GM12878 (cell line): ENCODE results near the gene CRIM1. TPM values are rescaled to one million over a fixed set of nuclear protein-coding genes. Genes with fewer than 3 reads are reported as not detected.

ENCODE experiments used
- ATAC-seq: fragments of 200-7000 bp; cut with Tn5 transposase; 3 replicates; pipeline ENCODE4 v1.9.1; 2020; ENCODE audit warnings: mild to moderate bottlenecking, moderate library complexity
- BruUV-seq: library from RNA; stranded (reverse); fragments of 400-500 nt; replicated peaks from 2 replicates; lab custom pipeline; 2021; lab: Mats Ljungman, UMichigan
- CTCF ChIA-PET: fragments of 300-600 bp; sonication (Branson Sonifier 250); formaldehyde crosslinking; extraction: SDS; loops from one replicate; lab custom pipeline; 2021; ENCODE audit warnings: inconsistent platforms; lab: Yijun Ruan, JAX
- POLR2A ChIA-PET: fragments of 350-600 bp; formaldehyde crosslinking; extraction: SDS; loops from one replicate; lab custom pipeline; 2021; ENCODE audit warnings: inconsistent platforms; lab: Charles Lee
- RAD21 ChIA-PET: fragments of 300-600 bp; sonication (Branson Sonifier 250); formaldehyde crosslinking; loops from one replicate; lab custom pipeline; 2023; ENCODE audit warnings: antibody characterized with exemption; ENCODE audit not compliant: unreplicated experiment; lab: Charles Lee
- SMC1A ChIA-PET: fragments of 300-600 bp; sonication (Branson Sonifier 250); formaldehyde crosslinking; loops from one replicate; lab custom pipeline; 2023; ENCODE audit not compliant: unreplicated experiment, uncharacterized antibody; lab: Charles Lee
- DNase-seq: peaks from one replicate; pipeline ENCODE4 v3.0.0-alpha.2; 2011; ENCODE audit warnings: low read depth, low spot score
- FAIRE-seq: peaks from 3 replicates; lab custom pipeline; 2011; peaks lifted over from hg19 to GRCh38; lab: Jason Lieb, UNC
- H2AFZ ChIP-seq: 2 replicates; pipeline ENCODE4 v1.6.0; 2011; ENCODE audit warnings: low read depth, low read length, control low read depth; ENCODE audit not compliant: control insufficient read depth
- H3K27ac ChIP-seq: 2 replicates; pipeline ENCODE4 v1.5.1; 2011; ENCODE audit warnings: control low read depth; ENCODE audit not compliant: control insufficient read depth, insufficient read depth
- H3K27me3 ChIP-seq, 2 experiments: replicated peaks in 1 of 2; 2 replicates each; pipeline versions ENCODE4 v1.6.0 to v1.6.1; 2011; ENCODE audit warnings: low read length in 1 of 2; ENCODE audit not compliant: control insufficient read depth in 2 of 2, insufficient read depth in 2 of 2
- H3K36me3 ChIP-seq, 2 experiments: 2 replicates each; pipeline ENCODE4 v1.5.1; 2011; ENCODE audit warnings: low read length in 1 of 2; ENCODE audit not compliant: control insufficient read depth in 2 of 2, insufficient read depth in 2 of 2
- H3K4me1 ChIP-seq: 2 replicates; pipeline ENCODE4 v1.6.1; 2011; ENCODE audit warnings: mild to moderate bottlenecking, low read length, moderate library complexity, mixed read lengths; ENCODE audit not compliant: control insufficient read depth, insufficient read depth
- H3K4me2 ChIP-seq: 2 replicates; pipeline ENCODE4 v1.6.0; 2011; ENCODE audit warnings: control low read depth; ENCODE audit not compliant: control insufficient read depth, insufficient read depth
- H3K4me3 ChIP-seq: fragments of 200-600 bp; sonication (generic); 2 replicates; pipeline ENCODE4 v1.5.1; 2016
- H3K79me2 ChIP-seq: 2 replicates; pipeline ENCODE4 v1.6.0; 2011; ENCODE audit warnings: low read length; ENCODE audit not compliant: control insufficient read depth, insufficient read depth
- H3K9ac ChIP-seq: 2 replicates; pipeline ENCODE4 v1.8.0; 2011; ENCODE audit warnings: low read length, control low read depth, mixed read lengths; ENCODE audit not compliant: control insufficient read depth, insufficient read depth
- H3K9me3 ChIP-seq: replicated peaks from 3 replicates; pipeline ENCODE4 v1.5.1; 2011; ENCODE audit warnings: mild to moderate bottlenecking, low read length; ENCODE audit not compliant: control insufficient read depth, insufficient read depth
- H4K20me1 ChIP-seq: 2 replicates; pipeline ENCODE4 v1.6.0; 2011; ENCODE audit not compliant: control insufficient read depth, insufficient read depth
- CBX3 ChIP-seq: fragments of 200-600 bp; sonication (generic); IDR thresholded peaks from 2 replicates; pipeline ENCODE4 v1.6.1; 2016; ENCODE audit warnings: low read depth, borderline replicate concordance
- CHD2 ChIP-seq: IDR thresholded peaks from 2 replicates; pipeline ENCODE4 v1.6.1; 2011; ENCODE audit warnings: low read depth, low read length, improper control_type of control experiment, borderline replicate concordance
- CHD4 ChIP-seq: fragments of 200-600 bp; sonication (generic); IDR thresholded peaks from 2 replicates; pipeline ENCODE4 v1.6.1; 2016; ENCODE audit warnings: mild to moderate bottlenecking
- IKZF1 ChIP-seq: fragments of 450-650 bp; conservative IDR thresholded peaks from 2 replicates; pipeline ENCODE4 v1.6.1; 2017; ENCODE audit warnings: antibody characterized with exemption, mild to moderate bottlenecking
- IKZF2 ChIP-seq, 2 experiments: fragments of 450-650 bp; IDR thresholded peaks; 2 replicates each; pipeline ENCODE4 v1.6.1; 2017; ENCODE audit warnings: mild to moderate bottlenecking in 2 of 2, moderate library complexity in 2 of 2
- LARP7 ChIP-seq: fragments of 450-650 bp; IDR thresholded peaks from 2 replicates; pipeline ENCODE4 v1.6.1; 2017; ENCODE audit warnings: mild to moderate bottlenecking
- MLLT1 ChIP-seq: fragments of 450-650 bp; IDR thresholded peaks from 2 replicates; pipeline ENCODE4 v1.6.1; 2016; ENCODE audit warnings: mild to moderate bottlenecking
- MYC ChIP-seq: IDR thresholded peaks from 2 replicates; pipeline ENCODE4 v1.6.1; 2011; ENCODE audit warnings: mild to moderate bottlenecking, low read length, moderate library complexity, inconsistent platforms; ENCODE audit not compliant: insufficient read depth, insufficient replicate concordance, insufficient read length, severe bottlenecking
- NFXL1 ChIP-seq: fragments of 450-650 bp; IDR thresholded peaks from 2 replicates; pipeline ENCODE4 v1.6.1; 2017; ENCODE audit warnings: antibody characterized with exemption, mild to moderate bottlenecking, borderline replicate concordance
- NR2C1 ChIP-seq: fragments of 450-650 bp; IDR thresholded peaks from 2 replicates; pipeline ENCODE4 v1.6.1; 2017; ENCODE audit warnings: antibody characterized with exemption, mild to moderate bottlenecking, moderate library complexity
- NRF1 ChIP-seq: conservative IDR thresholded peaks from 2 replicates; pipeline ENCODE4 v1.6.1; 2011; ENCODE audit warnings: mild to moderate bottlenecking, low read depth, low read length, improper control_type of control experiment
- PAX8 ChIP-seq: fragments of 450-650 bp; IDR thresholded peaks from 2 replicates; pipeline ENCODE4 v1.6.1; 2017; ENCODE audit warnings: mild to moderate bottlenecking, moderate library complexity
- POU2F2 ChIP-seq: IDR thresholded peaks from 3 replicates; pipeline ENCODE4 v1.6.1; 2011; ENCODE audit warnings: low read depth, mild to moderate bottlenecking, low read length, borderline replicate concordance
- RAD51 ChIP-seq: fragments of 450-650 bp; IDR thresholded peaks from 2 replicates; pipeline ENCODE4 v1.6.1; 2016; ENCODE audit warnings: moderate library complexity, mild to moderate bottlenecking, inconsistent platforms
- RBBP5 ChIP-seq: fragments of 200-600 bp; sonication (generic); conservative IDR thresholded peaks from 2 replicates; pipeline ENCODE4 v1.6.1; 2016
- SIX5 ChIP-seq: IDR thresholded peaks from 2 replicates; pipeline ENCODE4 v1.6.1; 2011; ENCODE audit warnings: mild to moderate bottlenecking, low read depth, low read length, moderate library complexity; ENCODE audit not compliant: severe bottlenecking
- SREBF2 ChIP-seq: IDR thresholded peaks from 2 replicates; pipeline ENCODE4 v1.6.1; 2012; ENCODE audit warnings: mild to moderate bottlenecking, low read length
- ZNF24 ChIP-seq: fragments of 450-650 bp; IDR thresholded peaks from 2 replicates; pipeline ENCODE4 v1.6.1; 2017; ENCODE audit warnings: antibody characterized with exemption, mild to moderate bottlenecking
- WGBS: methylation state at CpG from one replicate; pipeline ENCODE4 v1.1.6; 2016; ENCODE audit warnings: low lambda C conversion rate; ENCODE audit not compliant: insufficient replicate concordance, insufficient coverage; ENCODE audit errors: missing lambda C conversion rate; 5-methylcytosine and 5-hydroxymethylcytosine counted together
- in situ Hi-C: fragments of 300-500 bp; cut with MboI; formaldehyde crosslinking; loops from 9 replicates; pipeline ENCODE4 v1.14.3; 2018; ENCODE audit warnings: mixed read lengths
- intact Hi-C: fragments of 100-400 bp; cut with micrococcal nuclease; formaldehyde crosslinking; loops from one replicate; pipeline ENCODE4 v1.14.2; 2022; ENCODE audit not compliant: unreplicated experiment
- polyA plus RNA-seq, 11 experiments: library from polyadenylated mRNA; depleted of rRNA in 4 of 11; unstranded in 6 of 11; stranded (reverse) in 5 of 11; fragments of >200 nt; fragmentation: Nextera tagmentation in 4 of 11; fragmentation: Illumina TruSeq in 1 of 11; extraction: Ambion mirVana in 4 of 11; extraction: Trizol in 1 of 11; gene quantifications; 1 replicate in 1 of 11; 2 replicates in 10 of 11; pipeline versions ENCODE4 v1.2.1 to v1.2.3, GENCODE V29; 2011 to 2016; ENCODE audit warnings: inconsistent platforms in 2 of 11, missing spikeins in 2 of 11, low read depth in 1 of 11
- total RNA-seq, 4 experiments: library from RNA; depleted of rRNA in 3 of 4; stranded (reverse); fragments of >200 nt in 3 of 4; fragmentation: Illumina TruSeq in 1 of 4; extraction: Trizol in 1 of 4; gene quantifications; 2 replicates each; pipeline versions ENCODE4 v1.2.1 to v1.2.3, GENCODE V29; 2013 to 2021
- TF ChIP-seq, protein P1 (sequence below): IDR thresholded peaks from 2 replicates; pipeline ENCODE4 v1.6.1; 2012; ENCODE audit warnings: low read depth, low read length, improper control_type of control experiment

CRIM1 gene
- total and polyA plus RNA-seq, 10 of the 15 experiments (the other 5 are each of a cell fraction or from before 2014, with no cell fraction given): 0.42 to 7.4 (median 3.1) TPM

GRCh38 chr2:36502081-36502480 is 146.5 kb downstream of the CRIM1 start:
- CTCF ChIA-PET: interaction anchor here (1.5 kb wide), 1 partner anchor 10 kb away, joined by 3 read pairs; no protein-coding TSS in a partner anchor
- H3K79me2 ChIP-seq: no peaks in the 10 kb centered on the region
- POLR2A ChIA-PET: no interaction called here

More at GRCh38 chr2:36502081-36502480, 146.5 kb downstream of the CRIM1 start:
- Histone ChIP-seq H3K27ac (no peak overlapping the region), H3K4me1 (no peaks in the 10 kb centered on the region), H3K36me3 (no peaks in the 10 kb centered on the region), H3K27me3 (no peaks in the 10 kb centered on the region), H3K4me2 (no peak overlapping the region), H3K9ac (no peak overlapping the region), H2AFZ (no peak overlapping the region), H3K4me3 (no peak overlapping the region), H3K9me3 (no peaks in the 10 kb centered on the region), H4K20me1 (no peaks in the 10 kb centered on the region)
- BruUV-seq: no TSS peak
- SMC1A ChIA-PET: interaction anchor here (1.1 kb wide), 1 partner anchor 14 kb away, joined by 5 read pairs; no protein-coding TSS in a partner anchor
- TF ChIP-seq CHD4 (no peak), POU2F2 (no peak), IKZF1 (no peak), RAD51 (no peak), RBBP5 (no peak), LARP7 (no peak), NFXL1 (no peak), ZNF24 (no peak), IKZF2 (IDR thresholded peaks at IDR 0.05) (no peak), SREBF2 (no peak), NR2C1 (no peak), CBX3 (no peak), PAX8 (no peak), MLLT1 (no peak), NRF1 (no peak), CHD2 (no peak), MYC (no peak), SIX5 (no peak)
- TF ChIP-seq, protein P1, sequence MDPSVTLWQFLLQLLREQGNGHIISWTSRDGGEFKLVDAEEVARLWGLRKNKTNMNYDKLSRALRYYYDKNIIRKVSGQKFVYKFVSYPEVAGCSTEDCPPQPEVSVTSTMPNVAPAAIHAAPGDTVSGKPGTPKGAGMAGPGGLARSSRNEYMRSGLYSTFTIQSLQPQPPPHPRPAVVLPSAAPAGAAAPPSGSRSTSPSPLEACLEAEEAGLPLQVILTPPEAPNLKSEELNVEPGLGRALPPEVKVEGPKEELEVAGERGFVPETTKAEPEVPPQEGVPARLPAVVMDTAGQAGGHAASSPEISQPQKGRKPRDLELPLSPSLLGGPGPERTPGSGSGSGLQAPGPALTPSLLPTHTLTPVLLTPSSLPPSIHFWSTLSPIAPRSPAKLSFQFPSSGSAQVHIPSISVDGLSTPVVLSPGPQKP: no peak
- WGBS: 77% methylated on average over 4 of the region's 4 CpGs
- in situ Hi-C loops: no loop called here
- DNase-seq: no peak
- no peak for ATAC-seq
- intact Hi-C loops: no loop called here
- FAIRE-seq: no peak
- RAD21 ChIA-PET: no interaction called here
